WTC11 (cell line): ENCODE data around the gene SUCLG2. TPM values are rescaled to one million over a fixed set of nuclear protein-coding genes. Genes with fewer than 3 reads are reported as not detected.

Experiments used
- ATAC-seq: fragments of 200-7000 bp; cut with Tn5 transposase; 2 replicates; pipeline ENCODE4 v1.10.0; 2021; ENCODE audit warnings: mild to moderate bottlenecking, moderate library complexity
- CTCF ChIA-PET: fragments of 300-600 bp; sonication (Branson Sonifier 250); formaldehyde crosslinking; loops from one replicate; lab custom pipeline; 2021; ENCODE audit warnings: antibody characterized with exemption; lab: Charles Lee
- POLR2A ChIA-PET: fragments of 350-600 bp; sonication (Branson Sonifier 250); formaldehyde crosslinking; loops from one replicate; lab custom pipeline; 2021; ENCODE audit warnings: antibody characterized with exemption; lab: Charles Lee
- DNase-seq: peaks from one replicate; pipeline ENCODE4 v3.0.0; 2021; ENCODE audit warnings: low spot score
- H3K27ac Mint-ChIP-seq: 2 replicates; pipeline ENCODE4 v1.8.0; 2021; ENCODE audit warnings: mixed read lengths
- H3K27me3 Mint-ChIP-seq: 2 replicates; pipeline ENCODE4 v1.8.0; 2021; ENCODE audit warnings: low read depth, mild to moderate bottlenecking, moderate library complexity, mixed read lengths
- H3K36me3 Mint-ChIP-seq: 2 replicates; pipeline ENCODE4 v1.8.0; 2021; ENCODE audit warnings: mixed read lengths
- H3K4me1 Mint-ChIP-seq: 2 replicates; pipeline ENCODE4 v1.8.0; 2022; ENCODE audit warnings: mixed read lengths
- H3K4me3 Mint-ChIP-seq: 2 replicates; pipeline ENCODE4 v1.8.0; 2021; ENCODE audit warnings: mild to moderate bottlenecking, moderate library complexity, mixed read lengths
- H3K9me3 Mint-ChIP-seq: 2 replicates; pipeline ENCODE4 v1.8.0; 2021; ENCODE audit warnings: mixed read lengths
- ATF6 ChIP-seq: sonication (generic); formaldehyde crosslinking; IDR thresholded peaks from 2 replicates; pipeline ENCODE4 v1.8.1; 2023; ENCODE audit warnings: mild to moderate bottlenecking, missing genetic modification reagents
- CREM ChIP-seq: sonication (generic); formaldehyde crosslinking; IDR thresholded peaks from 2 replicates; pipeline ENCODE4 v1.8.1; 2022; ENCODE audit warnings: mild to moderate bottlenecking, missing genetic modification reagents, moderate library complexity
- GABPB1 ChIP-seq: sonication (generic); formaldehyde crosslinking; IDR thresholded peaks from 2 replicates; pipeline ENCODE4 v1.8.1; 2023; ENCODE audit warnings: mild to moderate bottlenecking, missing genetic modification reagents
- GTF2I ChIP-seq: fragments of 250-450 bp; sonication (Bioruptor Pico); conservative IDR thresholded peaks from 2 replicates; pipeline ENCODE4 v1.4.0; 2021; ENCODE audit warnings: mild to moderate bottlenecking
- HMGA2 ChIP-seq: fragments of 250-450 bp; sonication (Bioruptor Pico); IDR thresholded peaks from 2 replicates; pipeline ENCODE4 v1.4.0; 2021; ENCODE audit warnings: mild to moderate bottlenecking, moderate library complexity
- JUN ChIP-seq: sonication (generic); formaldehyde crosslinking; IDR thresholded peaks from 2 replicates; pipeline ENCODE4 v1.8.0; 2023; ENCODE audit warnings: mild to moderate bottlenecking, missing genetic modification reagents
- NFATC4 ChIP-seq: fragments of 250-450 bp; sonication (Bioruptor Pico); IDR thresholded peaks from 2 replicates; pipeline ENCODE4 v1.9.0; 2021; ENCODE audit warnings: mild to moderate bottlenecking
- NR1H2 ChIP-seq: sonication (generic); formaldehyde crosslinking; IDR thresholded peaks from 2 replicates; pipeline ENCODE4 v1.9.0; 2021; ENCODE audit warnings: mild to moderate bottlenecking, moderate library complexity, missing genetic modification reagents
- SMAD4 ChIP-seq: sonication (generic); formaldehyde crosslinking; IDR thresholded peaks from 2 replicates; pipeline ENCODE4 v1.8.0; 2022; ENCODE audit warnings: mild to moderate bottlenecking, missing genetic modification reagents
- SOX15 ChIP-seq: fragments of 250-450 bp; sonication (Bioruptor Pico); IDR thresholded peaks from 2 replicates; pipeline ENCODE4 v1.9.0; 2021; ENCODE audit warnings: mild to moderate bottlenecking
- TEAD1 ChIP-seq: sonication (generic); formaldehyde crosslinking; IDR thresholded peaks from 2 replicates; pipeline ENCODE4 v1.8.0; 2022; ENCODE audit warnings: mild to moderate bottlenecking, missing genetic modification reagents
- TP53 ChIP-seq: sonication (generic); formaldehyde crosslinking; IDR thresholded peaks from 2 replicates; pipeline ENCODE4 v1.8.1; 2023; ENCODE audit warnings: mild to moderate bottlenecking, missing genetic modification reagents
- ZBTB21 ChIP-seq: sonication (generic); formaldehyde crosslinking; IDR thresholded peaks from 2 replicates; pipeline ENCODE4 v1.8.1; 2023; ENCODE audit warnings: mild to moderate bottlenecking, missing genetic modification reagents, borderline replicate concordance
- ZNF512 ChIP-seq: sonication (generic); formaldehyde crosslinking; IDR thresholded peaks from 2 replicates; pipeline ENCODE4 v1.8.1; 2022; ENCODE audit warnings: missing genetic modification reagents, borderline replicate concordance
- total RNA-seq: library from RNA; stranded (reverse); gene quantifications from 3 replicates; pipeline ENCODE4 v1.2.3, GENCODE V29; 2021
- TF ChIP-seq, protein P1 (sequence below): sonication (generic); formaldehyde crosslinking; IDR thresholded peaks from 2 replicates; pipeline ENCODE4 v1.8.1; 2023; ENCODE audit warnings: mild to moderate bottlenecking, missing genetic modification reagents, borderline replicate concordance
- TF ChIP-seq, protein P2 (sequence below): fragments of 250-450 bp; sonication (Bioruptor Pico); IDR thresholded peaks from 2 replicates; pipeline ENCODE4 v1.9.0; 2021; ENCODE audit warnings: moderate library complexity, mild to moderate bottlenecking, inconsistent platforms, borderline replicate concordance

SUCLG2 gene
- total RNA-seq, 1 experiment from 2014 or later, result 39.7 TPM

DNA sequence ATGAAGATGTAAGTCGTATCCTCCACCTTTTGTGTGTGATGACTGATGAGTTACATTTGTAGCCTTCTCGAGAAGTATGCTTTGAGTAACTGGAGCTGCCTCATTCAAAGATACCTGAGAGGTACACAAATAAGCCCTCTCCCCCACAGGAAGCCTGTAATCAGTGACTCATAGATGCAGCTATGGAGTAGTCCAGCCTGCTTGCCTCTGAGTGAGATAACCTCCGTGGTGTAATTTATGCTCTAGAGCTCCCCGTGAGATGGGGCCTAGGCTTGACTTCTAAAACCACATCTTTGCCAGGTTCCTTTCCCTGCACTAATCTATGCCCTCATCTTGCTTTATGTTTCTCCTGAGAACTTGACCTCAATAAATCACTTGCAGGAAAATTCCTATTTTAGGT lies 291.7 kb downstream of the SUCLG2 start (continued):
- TF ChIP-seq, protein P1, sequence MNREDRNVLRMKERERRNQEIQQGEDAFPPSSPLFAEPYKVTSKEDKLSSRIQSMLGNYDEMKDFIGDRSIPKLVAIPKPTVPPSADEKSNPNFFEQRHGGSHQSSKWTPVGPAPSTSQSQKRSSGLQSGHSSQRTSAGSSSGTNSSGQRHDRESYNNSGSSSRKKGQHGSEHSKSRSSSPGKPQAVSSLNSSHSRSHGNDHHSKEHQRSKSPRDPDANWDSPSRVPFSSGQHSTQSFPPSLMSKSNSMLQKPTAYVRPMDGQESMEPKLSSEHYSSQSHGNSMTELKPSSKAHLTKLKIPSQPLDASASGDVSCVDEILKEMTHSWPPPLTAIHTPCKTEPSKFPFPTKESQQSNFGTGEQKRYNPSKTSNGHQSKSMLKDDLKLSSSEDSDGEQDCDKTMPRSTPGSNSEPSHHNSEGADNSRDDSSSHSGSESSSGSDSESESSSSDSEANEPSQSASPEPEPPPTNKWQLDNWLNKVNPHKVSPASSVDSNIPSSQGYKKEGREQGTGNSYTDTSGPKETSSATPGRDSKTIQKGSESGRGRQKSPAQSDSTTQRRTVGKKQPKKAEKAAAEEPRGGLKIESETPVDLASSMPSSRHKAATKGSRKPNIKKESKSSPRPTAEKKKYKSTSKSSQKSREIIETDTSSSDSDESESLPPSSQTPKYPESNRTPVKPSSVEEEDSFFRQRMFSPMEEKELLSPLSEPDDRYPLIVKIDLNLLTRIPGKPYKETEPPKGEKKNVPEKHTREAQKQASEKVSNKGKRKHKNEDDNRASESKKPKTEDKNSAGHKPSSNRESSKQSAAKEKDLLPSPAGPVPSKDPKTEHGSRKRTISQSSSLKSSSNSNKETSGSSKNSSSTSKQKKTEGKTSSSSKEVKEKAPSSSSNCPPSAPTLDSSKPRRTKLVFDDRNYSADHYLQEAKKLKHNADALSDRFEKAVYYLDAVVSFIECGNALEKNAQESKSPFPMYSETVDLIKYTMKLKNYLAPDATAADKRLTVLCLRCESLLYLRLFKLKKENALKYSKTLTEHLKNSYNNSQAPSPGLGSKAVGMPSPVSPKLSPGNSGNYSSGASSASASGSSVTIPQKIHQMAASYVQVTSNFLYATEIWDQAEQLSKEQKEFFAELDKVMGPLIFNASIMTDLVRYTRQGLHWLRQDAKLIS (CRISPR knock-in tag), result no peak
- TF ChIP-seq ATF6 (CRISPR knock-in tag), result no peak
- no peak for TF ChIP-seq GABPB1 (CRISPR knock-in tag)

- Mint-ChIP-seq H3K4me1 (peaks cover 20% of the 10 kb centered on the region), H3K36me3 (no peaks in the 10 kb centered on the region), H3K27ac (no peak overlapping the region), H3K9me3 (no peaks in the 10 kb centered on the region), H3K4me3 (no peak overlapping the region), H3K27me3 (no peaks in the 10 kb centered on the region)
- CTCF ChIA-PET, result interaction anchor here (1.1 to 1.9 kb wide), 2 partner anchors 248 to 423 kb away, joined by 4 to 11 read pairs; no protein-coding TSS in a partner anchor
- ATAC-seq (no peak), DNase-seq (no peak)
- POLR2A ChIA-PET, result no interaction called here
- TF ChIP-seq GTF2I (CRISPR knock-in tag) (no peak), NFATC4 (CRISPR knock-in tag) (no peak), JUN (CRISPR knock-in tag) (no peak), CREM (CRISPR knock-in tag) (no peak)
- TF ChIP-seq, protein P2, sequence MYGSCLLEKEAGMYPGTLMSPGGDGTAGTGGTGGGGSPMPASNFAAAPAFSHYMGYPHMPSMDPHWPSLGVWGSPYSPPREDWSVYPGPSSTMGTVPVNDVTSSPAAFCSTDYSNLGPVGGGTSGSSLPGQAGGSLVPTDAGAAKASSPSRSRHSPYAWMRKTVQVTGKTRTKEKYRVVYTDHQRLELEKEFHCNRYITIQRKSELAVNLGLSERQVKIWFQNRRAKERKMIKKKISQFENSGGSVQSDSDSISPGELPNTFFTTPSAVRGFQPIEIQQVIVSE (CRISPR knock-in tag), result no peak
Observed at GRCh38 chr3:67361770-67362169, 292.6 kb downstream of the SUCLG2 start.

DNA sequence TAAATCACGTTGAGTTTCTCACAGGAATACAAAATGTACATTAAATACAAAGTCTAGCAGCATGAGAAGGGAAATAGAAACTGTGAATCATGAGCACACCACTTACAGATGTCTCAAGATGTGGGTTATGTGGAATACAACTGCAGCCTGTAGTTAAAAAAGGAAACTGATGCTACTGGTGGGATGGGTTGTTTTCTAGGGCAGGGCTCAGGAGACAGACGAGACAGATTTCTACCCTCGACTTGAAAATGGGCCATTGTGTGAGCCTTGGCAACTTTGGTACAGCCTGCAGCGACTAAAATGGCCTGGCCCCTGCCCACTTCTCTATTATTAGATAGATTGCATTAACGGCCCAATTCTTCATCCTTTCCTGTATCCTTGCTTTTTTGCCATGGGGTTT lies 293.1 kb downstream of the SUCLG2 start:
- Mint-ChIP-seq H3K27ac (no peak overlapping the region), H3K4me1 (peaks cover 20% of the 10 kb centered on the region), H3K27me3 (no peaks in the 10 kb centered on the region), H3K9me3 (0 out of 2 replicates have a peak, but pooled peaks cover 1% of the 10 kb centered on the region), H3K4me3 (no peak overlapping the region), H3K36me3 (no peaks in the 10 kb centered on the region)
- no peak for DNase-seq
- POLR2A ChIA-PET, result no interaction called here
- CTCF ChIA-PET, result interaction anchor here (1.9 kb wide), 1 partner anchor 247 kb away, joined by 11 read pairs; no protein-coding TSS in a partner anchor
- no peak for ATAC-seq
- TF ChIP-seq ZNF512, result no peak
- TF ChIP-seq HMGA2 (CRISPR knock-in tag), result no peak
- TF ChIP-seq TEAD1 (CRISPR knock-in tag), result no peak
- no peak for TF ChIP-seq SMAD4 (CRISPR knock-in tag)
- no peak for TF ChIP-seq NR1H2
- TF ChIP-seq ATF6 (CRISPR knock-in tag), result no peak
- no peak for TF ChIP-seq TP53
- TF ChIP-seq, protein P1 (CRISPR knock-in tag), result no peak
- TF ChIP-seq ZBTB21 (CRISPR knock-in tag), result no peak
- TF ChIP-seq SOX15 (CRISPR knock-in tag), result no peak
- TF ChIP-seq, protein P2 (CRISPR knock-in tag), result no peak
